ENCODE measurements around the gene PAPSS1. TPM values are rescaled to one million over a fixed set of nuclear protein-coding genes. Genes with fewer than 3 reads are reported as not detected.
"Not testable (repeated sequence)": the region's sequence is repeated elsewhere in the genome, so short reads cannot be mapped to it uniquely, and the experiment has no call there.

PAPSS1 gene
- total and polyA plus RNA-seq, 4 experiments from 2014 or later = 23.0 to 38.6 (median 28.7) TPM

GRCh38 chr4:107740381-107740780, 20.3 kb upstream of the PAPSS1 start:
- H3K27me3 Mint-ChIP-seq = no peaks in the 10 kb centered on the region
- intact Hi-C loops (cut with micrococcal nuclease) = no loop called here
- H3K36me3 Mint-ChIP-seq = no peaks in the 10 kb centered on the region
- H3K27me3 ChIP-seq (ENCODE audit: insufficient read depth, low read length) = no peaks in the 10 kb centered on the region
- CTCF ChIA-PET (ENCODE audit: partially characterized antibody) = no interaction called here
- peaks cover 0 to 13% (median 2%) of the 10 kb centered on the region in 8 donors for H3K9me3 Mint-ChIP-seq
- DNase-seq = no peak
- POLR2A ChIA-PET (ENCODE audit: partially characterized antibody) = no interaction called here
- no peaks in the 10 kb centered on the region for H3K4me1 ChIP-seq (ENCODE audit: insufficient read depth, low read length)
- H3K4me3 Mint-ChIP-seq = no peak overlapping the region
- H3K27ac Mint-ChIP-seq = peak overlapping the region in 1 of 7 donors; percentile 52
- H3K27ac ChIP-seq (ENCODE audit: low read depth, low read length) = no peak overlapping the region
- no peak overlapping the region for H3K4me3 ChIP-seq (ENCODE audit: low read length in 2 of 2)
- H3K4me1 Mint-ChIP-seq = no peaks in the 10 kb centered on the region
- H3K9me3 ChIP-seq (ENCODE audit: control insufficient read depth in 1 of 2, low read length in 2 of 2) = no peaks in the 10 kb centered on the region
- no peaks in the 10 kb centered on the region for H3K36me3 ChIP-seq (ENCODE audit: insufficient read depth, low read length)

- Histone ChIP-seq H3K27ac (ENCODE audit: low read depth, low read length) (no peak overlapping the region), H3K4me1 (ENCODE audit: insufficient read depth, low read length) (no peaks in the 10 kb centered on the region), H3K27me3 (ENCODE audit: insufficient read depth, low read length) (no peaks in the 10 kb centered on the region), H3K36me3 (ENCODE audit: insufficient read depth, low read length) (no peaks in the 10 kb centered on the region), H3K4me3 (ENCODE audit: low read length in 2 of 2) (no peak overlapping the region), H3K9me3 (ENCODE audit: control insufficient read depth in 1 of 2, low read length in 2 of 2) (no peaks in the 10 kb centered on the region)
- no peak for DNase-seq
- Mint-ChIP-seq H3K27ac (no peak overlapping the region), H3K36me3 (no peaks in the 10 kb centered on the region), H3K4me3 (no peak overlapping the region), H3K27me3 (no peaks in the 10 kb centered on the region), H3K4me1 (no peaks in the 10 kb centered on the region), H3K9me3 (no peaks in the 10 kb centered on the region)
- POLR2A ChIA-PET (ENCODE audit: partially characterized antibody) = no interaction called here
- CTCF ChIA-PET (ENCODE audit: partially characterized antibody) = interaction anchor here (0.9 to 6.8 kb wide), 12 partner anchors 9 to 1499 kb away, joined by 3 to 49 read pairs (median 4); partner anchors contain the start of gene PAPSS1
- intact Hi-C loops (cut with micrococcal nuclease) = loop anchor here (2.0 to 10.0 kb wide), 3 partner anchors 17 to 1471 kb away; partner anchors contain the start of gene PAPSS1
Observed at GRCh38 chr4:107737450-107737849, 17.4 kb upstream of the PAPSS1 start.

GRCh38 chr4:107736924-107737448, 17.0 kb upstream of the PAPSS1 start:
- Histone ChIP-seq H3K27ac (ENCODE audit: low read depth, low read length) (no peak overlapping the region), H3K36me3 (ENCODE audit: insufficient read depth, low read length) (no peaks in the 10 kb centered on the region), H3K4me1 (ENCODE audit: insufficient read depth, low read length) (no peaks in the 10 kb centered on the region), H3K9me3 (ENCODE audit: control insufficient read depth in 1 of 2, low read length in 2 of 2) (no peaks in the 10 kb centered on the region), H3K4me3 (ENCODE audit: low read length in 2 of 2) (no peak overlapping the region), H3K27me3 (ENCODE audit: insufficient read depth, low read length) (no peaks in the 10 kb centered on the region)
- DNase-seq = peak; percentile 42 to 50 (median 46)
- intact Hi-C loops (cut with micrococcal nuclease) = loop anchor here (2.0 to 10.0 kb wide), 3 partner anchors 16 to 1470 kb away; partner anchors contain the start of gene PAPSS1
- no peaks in the 10 kb centered on the region for H3K27me3 Mint-ChIP-seq
- no peaks in the 10 kb centered on the region for H3K9me3 Mint-ChIP-seq
- H3K4me1 Mint-ChIP-seq = no peaks in the 10 kb centered on the region
- H3K36me3 Mint-ChIP-seq = no peaks in the 10 kb centered on the region
- H3K27ac Mint-ChIP-seq = peak overlapping the region in 2 of 7 donors; percentile 43 to 69
- POLR2A ChIA-PET (ENCODE audit: partially characterized antibody) = no interaction called here
- H3K4me3 Mint-ChIP-seq = no peak overlapping the region
- CTCF ChIA-PET (ENCODE audit: partially characterized antibody) = interaction anchor here (0.9 to 6.8 kb wide), 17 partner anchors 9 to 1499 kb away, joined by 3 to 49 read pairs (median 4); partner anchors contain the start of gene PAPSS1

GRCh38 chr4:107736037-107736436, 16.0 kb upstream of the PAPSS1 start:
- Histone ChIP-seq H3K4me1 (ENCODE audit: insufficient read depth, low read length) (no peaks in the 10 kb centered on the region), H3K27me3 (ENCODE audit: insufficient read depth, low read length) (no peaks in the 10 kb centered on the region), H3K9me3 (ENCODE audit: control insufficient read depth in 1 of 2, low read length in 2 of 2) (no peaks in the 10 kb centered on the region), H3K27ac (ENCODE audit: low read depth, low read length) (no peak overlapping the region), H3K36me3 (ENCODE audit: insufficient read depth, low read length) (no peaks in the 10 kb centered on the region), H3K4me3 (ENCODE audit: low read length in 2 of 2) (no peak overlapping the region)
- ChIA-PET CTCF (ENCODE audit: partially characterized antibody) (interaction anchor here (1.0 to 6.8 kb wide), 13 partner anchors 8 to 289 kb away, joined by 3 to 49 read pairs (median 6); partner anchors contain the start of gene PAPSS1), POLR2A (ENCODE audit: partially characterized antibody) (no interaction called here)
- Mint-ChIP-seq H3K27ac (no peak overlapping the region), H3K36me3 (no peaks in the 10 kb centered on the region), H3K4me1 (no peaks in the 10 kb centered on the region), H3K9me3 (no peaks in the 10 kb centered on the region), H3K4me3 (no peak overlapping the region), H3K27me3 (no peaks in the 10 kb centered on the region)
- no peak for DNase-seq
- intact Hi-C loops (cut with micrococcal nuclease) = loop anchor here (2.0 to 10.0 kb wide), 3 partner anchors 15 to 1469 kb away; partner anchors contain the start of gene PAPSS1

GRCh38 chr4:107734120-107734519, 14.1 kb upstream of the PAPSS1 start:
- Mint-ChIP-seq H3K36me3 (no peaks in the 10 kb centered on the region), H3K4me3 (no peak overlapping the region), H3K4me1 (no peaks in the 10 kb centered on the region), H3K27me3 (no peaks in the 10 kb centered on the region), H3K9me3 (no peaks in the 10 kb centered on the region), H3K27ac (no peak overlapping the region)
- CTCF ChIA-PET (ENCODE audit: partially characterized antibody) = interaction anchor here (0.6 to 6.8 kb wide), 2 partner anchors 13 to 791 kb away, joined by 4 to 49 read pairs; partner anchors contain the start of gene PAPSS1
- H3K36me3 ChIP-seq (ENCODE audit: insufficient read depth, low read length) = no peaks in the 10 kb centered on the region
- H3K4me3 ChIP-seq (ENCODE audit: low read length in 2 of 2) = no peak overlapping the region
- POLR2A ChIA-PET (ENCODE audit: partially characterized antibody) = no interaction called here
- no peaks in the 10 kb centered on the region for H3K9me3 ChIP-seq (ENCODE audit: control insufficient read depth in 1 of 2, low read length in 2 of 2)
- intact Hi-C loops (cut with micrococcal nuclease) = loop anchor here (10.0 kb wide), 1 partner anchor 549 kb away; no protein-coding TSS in a partner anchor
- no peaks in the 10 kb centered on the region for H3K27me3 ChIP-seq (ENCODE audit: insufficient read depth, low read length)
- no peak for DNase-seq
- no peaks in the 10 kb centered on the region for H3K4me1 ChIP-seq (ENCODE audit: insufficient read depth, low read length)
- no peak overlapping the region for H3K27ac ChIP-seq (ENCODE audit: low read depth, low read length)

- Mint-ChIP-seq H3K9me3 (no peaks in the 10 kb centered on the region), H3K4me3 (no peak overlapping the region), H3K4me1 (no peaks in the 10 kb centered on the region), H3K27ac (peak overlapping the region in 1 of 7 donors; percentile 7), H3K36me3 (no peaks in the 10 kb centered on the region), H3K27me3 (peaks cover 3 to 4% of the 10 kb centered on the region in 2 donors)
- Histone ChIP-seq H3K27ac (ENCODE audit: low read depth, low read length) (no peak overlapping the region), H3K9me3 (ENCODE audit: control insufficient read depth in 1 of 2, low read length in 2 of 2) (no peaks in the 10 kb centered on the region), H3K4me1 (ENCODE audit: insufficient read depth, low read length) (no peaks in the 10 kb centered on the region), H3K4me3 (ENCODE audit: low read length in 2 of 2) (no peak overlapping the region), H3K27me3 (ENCODE audit: insufficient read depth, low read length) (no peaks in the 10 kb centered on the region), H3K36me3 (ENCODE audit: insufficient read depth, low read length) (no peaks in the 10 kb centered on the region)
- ChIA-PET POLR2A (ENCODE audit: partially characterized antibody) (no interaction called here), CTCF (ENCODE audit: partially characterized antibody) (interaction anchor here (6.8 kb wide), 1 partner anchor 13 kb away, joined by 49 read pairs; the partner anchor contains the start of gene PAPSS1)
- intact Hi-C loops (cut with micrococcal nuclease) = loop anchor here (10.0 kb wide), 1 partner anchor 549 kb away; no protein-coding TSS in a partner anchor
- no peak for DNase-seq
Observed at GRCh38 chr4:107733431-107733925, 13.4 kb upstream of the PAPSS1 start.

GRCh38 chr4:107729050-107729449, 9.0 kb upstream of the PAPSS1 start:
- H3K27me3 ChIP-seq (ENCODE audit: insufficient read depth, low read length); H3K9me3 ChIP-seq (ENCODE audit: control insufficient read depth in 1 of 2, low read length in 2 of 2); H3K27ac ChIP-seq (ENCODE audit: low read depth, low read length); H3K27ac Mint-ChIP-seq; H3K4me1 Mint-ChIP-seq; CTCF ChIA-PET (ENCODE audit: partially characterized antibody); H3K36me3 Mint-ChIP-seq; H3K36me3 ChIP-seq (ENCODE audit: insufficient read depth, low read length); POLR2A ChIA-PET (ENCODE audit: partially characterized antibody); H3K9me3 Mint-ChIP-seq; DNase-seq; H3K27me3 Mint-ChIP-seq; H3K4me1 ChIP-seq (ENCODE audit: insufficient read depth, low read length); H3K4me3 Mint-ChIP-seq; H3K4me3 ChIP-seq (ENCODE audit: low read length in 2 of 2): not testable (repeated sequence)
- intact Hi-C loops (cut with micrococcal nuclease) = loop anchor here (10.0 kb wide), 1 partner anchor 926 kb away; the partner anchor contains the start of gene OSTC

Data from CD4-positive, alpha-beta memory T cell (primary cell).